Cardiac septum (tissue), 1 donor: ENCODE data around the gene ALDH1L1. TPM values are rescaled to one million over a fixed set of nuclear protein-coding genes. Genes with fewer than 3 reads are reported as not detected.
A peak's percentile ranks its signal among the peaks of the same experiment; 100 is the strongest.
"Not testable (repeated sequence)": the region's sequence is repeated elsewhere in the genome, so short reads cannot be mapped to it uniquely, and the experiment has no call there.

Experiments used
- DNase-seq: peaks from one replicate; pipeline ENCODE4 v3.0.0-alpha.2; 2020; ENCODE audit warnings: low spot score
- intact Hi-C: fragments of 100-400 bp; cut with DNase I; formaldehyde crosslinking; loops from one replicate; pipeline ENCODE4 v1.14.0; 2022
- total RNA-seq: library from RNA; stranded (reverse); fragmentation: NEBNext Ultra II Directional; extraction: Animal tissue kit (Norgen Biotek cat#: 25700); gene quantifications from one replicate; pipeline ENCODE4 v1.2.1, GENCODE V29; 2021
- donor health status: DM: no; HTN: no; CAD: no.

The ALDH1L1 gene
- total RNA-seq, 1 donor from 2014 or later = 26.8 TPM

DNA sequence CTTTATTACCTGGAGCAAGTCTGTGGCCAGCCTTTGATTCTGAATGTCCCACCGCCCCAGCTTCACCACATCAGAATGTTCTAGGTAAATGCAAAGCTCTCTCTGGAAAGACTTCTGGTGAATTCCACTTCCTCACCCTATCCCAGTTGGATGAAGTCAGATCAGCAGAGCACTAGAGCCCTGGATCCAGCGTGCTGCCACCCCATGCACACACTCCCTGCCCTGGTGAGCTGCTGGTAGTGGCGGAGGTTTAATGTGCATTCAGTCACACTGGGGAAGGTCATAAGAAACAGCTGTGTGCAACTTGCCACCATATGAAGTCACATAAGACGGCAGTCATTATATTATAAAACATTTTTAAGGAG lies 80.1 kb downstream of the ALDH1L1 start:
- intact Hi-C loops = no loop called here
- DNase-seq = peak; percentile 50

DNA sequence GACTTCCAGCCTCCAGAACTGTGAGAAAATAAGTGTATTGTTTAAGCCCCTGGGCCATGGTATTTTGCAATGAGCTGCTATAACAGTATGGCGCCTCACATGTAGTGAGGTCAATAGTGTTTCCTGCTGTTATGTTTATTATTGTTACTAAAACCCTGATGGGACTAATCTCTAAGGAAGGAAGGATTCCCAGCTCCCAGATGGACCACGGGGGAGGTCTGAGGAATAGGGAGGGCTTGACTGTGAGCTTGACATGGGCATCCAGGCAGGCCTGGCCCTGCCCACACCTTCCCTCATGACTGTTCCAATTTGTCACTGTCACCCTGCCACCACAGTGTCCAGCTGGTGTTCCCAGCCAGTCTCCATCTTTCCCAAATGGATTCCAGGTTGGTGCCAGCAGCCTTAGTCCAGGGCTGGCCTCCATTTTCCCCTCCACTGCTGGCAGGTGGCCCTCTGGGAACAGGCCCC lies 82.0 kb downstream of the ALDH1L1 start:
- intact Hi-C loops = no loop called here
- peak; percentile 47 for DNase-seq

DNA sequence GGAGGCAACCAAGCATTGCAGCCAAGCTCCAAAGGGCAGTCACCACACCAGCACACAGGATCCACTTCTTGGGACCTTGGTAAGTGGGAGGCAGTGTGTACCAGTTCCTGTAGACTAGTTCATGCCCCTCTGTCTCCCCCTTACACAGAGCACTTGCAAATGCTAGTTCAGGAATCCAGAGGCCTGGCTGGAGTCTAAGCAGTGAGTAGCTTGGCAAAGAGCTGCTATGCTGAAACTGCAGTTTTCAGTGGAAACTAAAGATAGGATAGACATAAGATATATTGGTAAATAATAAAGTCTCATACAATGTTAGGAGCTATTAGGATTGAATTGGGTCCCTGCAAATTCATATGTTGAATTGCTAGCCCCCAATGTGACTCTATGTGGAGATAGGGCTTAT lies 82.6 kb downstream of the ALDH1L1 start:
- intact Hi-C loops = no loop called here
- DNase-seq = no peak

DNA sequence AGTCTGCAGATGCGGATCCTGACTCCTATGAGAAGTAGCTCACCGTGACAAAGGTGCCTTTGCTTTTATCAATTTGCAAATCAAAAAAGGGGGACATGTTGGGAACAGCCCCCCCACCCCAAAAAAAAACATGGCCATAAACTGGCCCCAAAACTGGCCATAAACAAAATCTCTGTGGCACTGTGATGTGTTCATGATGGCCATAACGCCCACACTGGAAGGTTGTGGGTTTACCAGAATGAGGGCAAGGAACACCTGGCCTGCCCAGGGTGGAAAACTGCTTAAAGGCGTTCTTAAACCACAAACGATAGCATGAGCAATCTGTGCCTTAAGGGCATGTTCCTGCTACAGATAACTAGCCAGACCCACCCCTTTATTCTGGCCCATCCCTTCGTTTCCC lies 84.1 kb downstream of the ALDH1L1 start:
- intact Hi-C loops, DNase-seq: not testable (repeated sequence)

DNA sequence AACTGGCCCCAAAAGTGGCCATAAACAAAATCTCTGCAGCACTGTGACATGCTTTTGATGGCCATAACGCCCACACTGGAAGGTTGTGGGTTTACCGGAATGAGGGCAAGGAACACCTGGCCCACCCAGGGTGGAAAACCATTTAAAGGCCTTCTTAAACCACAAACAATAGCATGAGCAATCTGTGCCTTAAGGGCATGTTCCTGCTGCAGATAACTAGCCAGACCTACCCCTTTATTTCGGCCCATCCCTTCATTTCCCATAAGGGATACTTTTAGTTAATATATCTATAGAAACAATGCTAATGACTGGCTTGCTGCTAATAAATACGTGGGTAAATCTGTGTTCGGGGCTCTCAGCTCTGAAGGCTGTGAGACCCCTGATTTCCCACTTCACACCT lies 88.3 kb downstream of the ALDH1L1 start:
- intact Hi-C loops, DNase-seq: not testable (repeated sequence)

DNA sequence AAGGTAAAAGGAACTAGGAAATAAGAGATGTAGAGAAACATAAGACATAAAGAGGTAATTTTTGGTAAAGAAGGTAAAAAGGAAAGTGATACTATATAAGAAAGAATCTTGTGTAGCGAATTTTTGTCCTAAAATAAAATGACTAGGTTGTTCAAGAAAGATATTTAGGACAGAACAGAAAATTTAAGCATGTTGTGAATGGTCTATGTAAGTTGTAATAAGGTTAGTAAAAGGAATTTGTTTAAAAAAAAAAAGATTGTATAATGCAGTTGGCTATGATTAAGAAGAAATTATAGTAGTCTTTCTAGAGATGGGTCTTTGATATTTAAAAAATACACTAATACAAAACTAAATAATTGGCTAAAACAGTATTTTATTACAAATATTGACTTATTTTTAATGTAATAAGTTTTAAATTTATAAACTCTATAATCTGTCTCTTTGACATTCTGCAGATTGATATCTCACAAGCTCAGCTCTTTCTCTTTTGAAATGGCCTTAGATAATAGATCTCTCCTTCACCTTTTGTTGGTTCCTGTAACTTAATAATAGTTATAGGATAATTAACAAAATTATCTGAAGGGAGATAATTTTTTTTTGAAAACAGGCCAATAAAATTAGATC lies 92.7 kb downstream of the ALDH1L1 start:
- no peak for DNase-seq
- intact Hi-C loops = loop anchor here (10.0 kb wide), 1 partner anchor 387 kb away; the partner anchor contains the start of gene ZXDC

DNA sequence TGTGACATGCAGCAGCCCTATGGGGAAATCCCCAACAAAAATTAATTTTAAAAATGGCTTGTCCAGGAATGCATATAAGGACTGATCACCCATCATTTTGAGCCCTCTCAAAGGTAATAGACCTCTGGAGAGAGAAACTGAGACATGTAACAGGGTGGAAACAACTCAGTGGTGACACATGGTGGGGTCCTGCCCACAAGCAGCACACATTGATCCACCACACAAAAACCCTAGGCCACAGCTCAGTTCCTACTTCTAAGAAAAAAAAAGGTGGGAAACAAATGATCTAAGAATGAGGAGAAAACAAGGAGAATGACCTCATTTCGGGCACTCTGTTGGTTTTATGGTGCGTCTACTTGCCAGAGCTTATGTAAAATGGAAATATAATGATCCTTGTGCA lies 94.5 kb downstream of the ALDH1L1 start:
- no peak for DNase-seq
- intact Hi-C loops = loop anchor here (10.0 kb wide), 1 partner anchor 389 kb away; the partner anchor contains the start of gene ZXDC

DNA sequence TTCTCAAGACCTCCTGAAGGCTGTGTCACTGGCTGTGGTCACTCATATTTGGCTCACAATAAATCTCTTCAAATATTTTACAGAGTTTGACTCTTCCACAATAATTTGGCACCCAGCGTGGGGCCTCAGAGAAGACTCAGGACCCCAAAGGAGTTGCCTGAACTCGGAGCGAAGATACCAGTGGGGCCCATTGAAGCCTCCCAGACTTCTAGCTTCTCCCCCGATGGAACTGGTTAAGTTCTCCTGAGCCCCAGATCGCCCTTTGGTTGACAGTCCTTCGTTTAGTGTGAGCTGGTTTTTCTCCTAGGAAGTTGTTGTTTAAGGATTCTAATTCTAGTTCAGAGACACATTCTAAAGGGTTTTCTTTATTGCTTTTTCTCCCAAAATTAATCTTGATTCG lies 95.1 kb downstream of the ALDH1L1 start:
- DNase-seq = no peak
- intact Hi-C loops = loop anchor here (10.0 kb wide), 1 partner anchor 390 kb away; the partner anchor contains the start of gene ZXDC

DNA sequence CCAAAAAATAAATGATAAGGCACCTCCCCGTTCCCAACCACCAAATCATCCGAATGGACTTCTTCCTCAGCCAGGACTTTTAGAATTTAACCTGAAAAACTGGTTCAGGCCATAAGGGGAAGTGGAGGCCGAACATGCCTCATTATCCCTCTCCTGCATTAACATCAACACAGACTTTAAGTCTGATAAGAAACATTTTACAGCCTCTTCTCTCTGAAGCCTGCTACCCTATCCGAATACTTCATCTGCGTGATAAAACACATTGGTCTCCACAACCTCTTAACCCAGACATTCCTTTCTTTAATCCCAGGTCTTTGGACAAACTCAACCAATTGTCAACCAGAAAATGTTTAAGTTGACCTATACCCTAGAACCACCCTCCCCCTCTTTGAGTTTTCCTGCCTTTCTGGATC lies 95.6 kb downstream of the ALDH1L1 start:
- DNase-seq = no peak
- intact Hi-C loops = loop anchor here (5.0 to 10.0 kb wide), 2 partner anchors 97 to 390 kb away; partner anchors contain the start of gene ZXDC

DNA sequence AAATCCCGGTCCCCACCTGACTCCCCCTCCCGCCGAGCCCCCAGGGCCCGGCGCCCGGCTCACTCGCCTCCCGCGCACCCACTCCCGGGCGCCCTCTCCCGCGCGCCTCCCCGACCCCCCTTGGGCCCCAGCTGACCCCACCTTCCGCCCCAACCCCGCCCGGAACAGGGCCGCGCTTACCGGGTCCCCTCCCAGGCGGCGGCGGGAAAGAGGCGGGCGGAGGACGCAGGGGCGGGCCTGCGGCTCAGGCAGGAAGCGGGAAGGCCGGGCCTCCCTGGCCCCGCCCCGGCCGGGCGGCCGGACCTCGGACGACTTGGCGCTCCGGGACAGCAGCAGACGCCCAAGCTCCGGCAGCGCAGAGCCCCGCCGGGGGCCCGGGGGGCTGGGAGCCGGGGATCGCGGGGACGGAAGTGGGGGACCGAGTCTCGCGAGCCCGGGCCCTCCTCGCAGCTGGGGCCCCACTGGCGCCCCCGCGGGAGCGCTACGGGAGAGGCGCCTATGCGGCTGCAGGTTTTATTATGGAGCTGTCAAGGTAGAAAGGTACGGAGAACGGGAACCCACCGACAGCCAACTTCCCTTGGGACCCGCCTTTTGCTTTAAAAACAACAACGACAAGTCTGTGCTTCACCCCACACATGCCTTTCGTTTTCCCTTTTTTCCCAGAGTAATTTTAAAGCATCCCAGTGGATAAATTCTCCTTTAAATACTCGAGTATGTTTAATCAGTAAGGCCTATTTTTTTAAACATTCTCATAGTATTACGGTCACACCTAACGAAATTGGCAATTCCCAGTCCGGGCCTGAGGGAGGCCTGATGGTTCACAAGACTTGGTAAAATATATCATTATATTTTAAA lies 96.2 kb downstream of the ALDH1L1 start, which contains the start of gene SLC41A3:
TSS of gene SLC41A3 (minus strand) at position 212 of the 855 bp plus-strand sequence. CDS start 15,905 bp downstream, outside the sequence.
- intact Hi-C loops = loop anchor here (5.0 to 10.0 kb wide), 2 partner anchors 97 to 391 kb away; partner anchors contain the start of gene ZXDC
- DNase-seq = peak; percentile 94

DNA sequence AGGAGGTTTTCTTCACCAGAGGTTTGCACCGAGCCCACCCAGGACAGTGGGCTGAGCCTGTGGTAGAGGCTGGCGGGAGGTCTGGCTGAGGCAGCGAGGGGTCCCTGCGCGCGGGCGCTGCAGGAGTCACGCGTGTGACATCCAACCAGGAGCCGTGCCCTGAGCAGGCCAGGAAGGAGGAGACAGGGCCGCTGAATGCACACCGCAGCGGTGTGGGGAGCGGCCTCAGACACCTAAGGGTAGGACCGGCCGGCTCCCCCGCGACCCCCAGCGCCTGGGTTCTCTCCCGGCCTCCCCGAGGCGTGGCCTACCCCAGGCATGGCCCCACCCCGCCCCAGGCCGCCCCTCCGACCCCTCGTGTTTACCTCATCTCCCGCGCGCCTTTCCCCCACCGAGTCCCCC lies 96.9 kb downstream of the ALDH1L1 start:
- intact Hi-C loops = loop anchor here (5.0 to 10.0 kb wide), 2 partner anchors 96 to 391 kb away; partner anchors contain the start of gene ZXDC

DNA sequence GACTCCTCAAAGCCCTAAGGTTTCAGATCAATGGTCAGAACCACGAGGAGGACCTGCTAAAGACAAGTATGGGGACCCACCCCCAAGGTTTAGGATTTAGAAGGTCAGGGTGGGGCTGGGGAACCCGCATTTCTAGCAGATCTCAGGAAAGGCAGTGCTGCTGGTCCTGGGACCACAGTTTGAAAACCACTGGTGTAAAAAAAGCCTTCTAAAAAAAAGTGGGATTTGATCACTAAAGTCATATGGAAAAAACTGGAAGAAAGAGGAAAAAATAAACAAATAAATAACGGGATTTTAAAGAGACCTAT lies 97.3 kb downstream of the ALDH1L1 start:
- DNase-seq = no peak
- intact Hi-C loops = loop anchor here (5.0 to 10.0 kb wide), 2 partner anchors 96 to 392 kb away; partner anchors contain the start of gene ZXDC

More for the DNA sequence above, 96.9 kb downstream of the ALDH1L1 start:
- no peak for DNase-seq

DNA sequence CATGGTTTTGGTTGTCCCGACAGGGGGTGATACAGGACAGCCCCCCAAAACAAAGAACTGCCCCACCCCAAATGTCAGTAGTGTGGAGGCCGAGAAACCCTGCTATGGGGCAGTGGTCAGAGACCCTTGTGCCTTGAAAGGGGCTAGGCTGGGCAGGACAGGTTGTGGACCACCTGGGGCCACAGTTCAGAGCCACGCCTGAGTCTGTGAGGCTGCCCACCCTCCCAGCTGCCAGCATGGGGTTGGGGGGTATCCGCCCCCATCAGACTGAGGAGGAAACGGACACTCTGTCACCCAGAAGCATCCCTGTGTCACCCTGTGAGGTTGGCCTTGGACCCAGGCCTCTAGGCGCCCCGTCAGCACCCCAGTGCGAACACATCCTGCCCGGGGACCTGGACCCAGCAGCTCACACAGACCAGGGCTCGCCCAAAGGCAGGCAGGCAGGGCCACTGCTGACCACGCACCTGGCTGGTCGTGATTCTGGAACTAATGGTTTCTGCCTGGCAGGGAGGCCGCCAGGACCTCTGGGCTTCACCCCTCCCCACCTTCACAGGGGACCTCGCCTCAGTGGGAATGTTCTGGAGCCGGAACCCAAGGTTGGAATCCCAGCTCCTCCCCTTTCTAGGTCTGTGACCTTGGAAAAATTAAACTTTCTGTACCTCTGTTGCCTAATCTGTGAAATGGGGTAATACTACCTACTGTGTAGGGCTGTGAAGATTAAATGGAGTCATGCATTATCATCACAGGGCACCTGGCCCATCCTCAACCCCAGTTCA lies 97.8 kb downstream of the ALDH1L1 start:
- no peak for DNase-seq
- intact Hi-C loops = loop anchor here (5.0 to 10.0 kb wide), 2 partner anchors 95 to 392 kb away; partner anchors contain the start of gene ZXDC

DNA sequence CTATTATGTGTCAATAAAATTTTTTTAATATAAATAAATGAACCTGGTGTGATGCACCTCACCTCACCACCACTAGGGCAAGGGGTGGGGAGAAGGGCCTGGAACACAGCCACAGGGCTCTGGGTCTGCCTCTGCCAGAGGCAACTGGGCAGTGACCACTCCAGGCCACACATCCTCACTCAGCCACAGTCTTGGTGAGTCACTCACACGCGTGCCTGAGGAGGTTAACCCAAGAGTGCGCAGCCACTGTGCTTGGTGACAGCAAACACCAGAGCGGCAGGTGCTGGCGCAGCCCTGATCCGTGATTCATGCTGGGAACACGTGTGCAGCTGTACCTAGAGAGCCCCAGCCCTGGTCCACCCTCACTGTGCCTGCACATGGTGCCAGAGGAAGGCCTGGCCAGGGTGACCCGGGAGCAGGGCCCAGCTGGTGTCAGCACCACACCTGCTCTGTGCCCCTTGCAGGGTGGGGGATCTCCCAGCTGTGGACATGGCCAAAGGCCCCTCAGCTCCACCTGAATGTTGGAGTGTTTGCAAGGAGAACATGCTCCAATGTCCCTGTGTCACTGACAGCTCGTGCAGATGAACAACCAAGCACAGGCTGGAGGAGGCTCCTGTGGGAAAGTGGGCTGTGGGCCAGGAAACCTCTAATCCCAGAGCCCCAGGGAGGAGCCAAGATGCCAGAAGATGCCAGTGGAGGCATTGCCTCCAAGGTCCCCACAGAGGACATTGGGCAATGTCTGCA lies 98.6 kb downstream of the ALDH1L1 start:
- intact Hi-C loops = loop anchor here (5.0 to 10.0 kb wide), 2 partner anchors 94 to 393 kb away; partner anchors contain the start of gene ZXDC
- no peak for DNase-seq

DNA sequence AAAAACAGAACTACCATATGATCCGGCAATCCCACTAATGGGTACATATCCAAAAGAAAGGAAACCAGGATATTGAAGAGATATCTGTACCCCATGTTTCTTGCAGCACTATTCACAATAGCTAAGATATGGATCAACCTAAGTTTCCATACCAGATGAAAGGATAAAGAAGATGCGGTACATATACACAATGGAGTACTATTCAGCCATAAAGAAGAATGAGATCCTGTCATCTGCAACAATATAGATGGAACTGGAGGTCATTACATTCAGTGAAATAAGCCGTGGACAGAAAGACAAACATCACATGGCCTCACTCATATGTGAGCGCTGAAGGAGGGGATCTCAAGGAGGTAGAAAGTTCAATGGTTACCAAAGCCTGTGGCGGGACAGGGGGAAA lies 99.4 kb downstream of the ALDH1L1 start:
- no peak for DNase-seq
- intact Hi-C loops = loop anchor here (5.0 to 10.0 kb wide), 2 partner anchors 94 to 394 kb away; partner anchors contain the start of gene ZXDC

DNA sequence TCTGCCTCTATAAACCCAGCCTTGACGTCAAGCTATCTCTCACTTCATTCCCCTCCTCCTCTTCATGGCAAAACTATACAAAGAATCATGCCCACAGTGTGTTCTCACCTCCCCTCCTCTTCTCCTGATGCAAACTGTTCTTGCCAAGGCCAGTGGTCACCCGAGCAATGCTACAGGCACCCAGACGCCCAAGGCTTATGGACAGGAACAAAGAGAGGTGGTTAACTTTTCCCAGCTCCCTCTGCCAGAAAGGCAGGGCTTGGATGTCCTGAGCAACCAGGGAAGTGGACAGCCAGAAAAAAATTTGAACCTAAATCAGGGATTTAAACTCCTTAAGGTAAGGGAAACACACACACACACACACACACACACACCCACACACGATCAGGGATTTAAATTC lies 101.5 kb downstream of the ALDH1L1 start:
- intact Hi-C loops = no loop called here
- no peak for DNase-seq

DNA sequence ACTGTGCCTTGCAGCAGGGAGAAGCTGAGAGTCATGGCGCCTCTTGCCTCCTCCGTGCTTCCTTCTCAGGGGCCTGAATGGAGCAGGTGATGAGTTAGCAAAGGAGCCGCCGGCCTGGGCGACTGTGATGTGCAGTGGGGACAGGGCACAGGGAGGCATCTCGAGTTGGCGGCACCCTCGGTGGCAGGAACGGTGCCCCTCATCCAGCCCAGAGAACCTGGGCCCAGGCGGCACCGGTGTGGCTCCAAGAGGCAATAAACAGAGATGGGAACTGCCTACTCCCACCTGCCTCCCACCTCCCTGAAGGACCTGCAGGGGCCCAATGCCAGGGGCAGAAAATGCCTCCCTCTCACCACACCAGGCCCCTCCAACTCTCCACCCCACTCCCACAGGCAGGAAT lies 102.6 kb downstream of the ALDH1L1 start:
- no peak for DNase-seq
- intact Hi-C loops = no loop called here

DNA sequence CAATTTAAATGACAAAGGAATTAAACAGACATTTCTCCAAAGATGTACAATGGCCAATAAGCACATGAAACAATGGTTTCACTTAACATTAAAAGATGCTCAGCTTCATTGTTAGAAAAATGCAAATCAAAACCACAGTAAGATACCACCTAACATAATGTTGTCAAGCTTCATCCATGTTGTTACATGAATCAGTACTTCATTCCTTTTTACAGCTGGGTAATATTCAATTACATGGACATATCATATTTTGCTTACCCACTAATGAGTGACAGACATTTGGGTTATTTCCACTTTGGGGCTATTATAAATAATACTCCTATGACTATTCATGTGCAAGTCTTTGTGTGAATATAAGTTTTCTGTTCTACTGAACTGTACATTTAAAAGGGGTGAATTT lies 104.2 kb downstream of the ALDH1L1 start:
- DNase-seq = no peak
- intact Hi-C loops = no loop called here

DNA sequence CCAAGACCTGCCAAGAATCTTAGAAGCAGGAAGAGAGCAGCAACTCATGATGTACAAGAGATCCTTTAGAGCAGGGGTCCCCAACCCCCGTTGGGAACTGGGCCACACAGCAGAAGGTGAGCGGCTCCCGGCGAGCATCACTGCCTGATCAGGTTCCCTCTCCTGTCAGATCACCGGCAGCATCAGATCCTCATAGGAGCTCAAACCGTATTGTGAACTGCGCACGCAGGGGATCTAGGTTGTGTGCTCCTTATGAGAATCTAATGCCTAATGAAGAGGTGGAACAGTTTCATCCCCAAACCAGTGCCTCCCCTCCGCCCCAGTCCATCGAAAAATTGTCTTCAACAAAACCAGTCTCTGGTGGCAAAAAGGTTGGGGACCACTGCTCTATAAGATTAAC lies 110.2 kb downstream of the ALDH1L1 start:
- intact Hi-C loops = no loop called here
- DNase-seq = no peak
